ENCODE results near the gene CPSF3.

GRCh38 chr2:9410108-9410507 lies 13.3 kb upstream of the CPSF3 start:
- TF ChIP-seq CTCF (IDR thresholded peaks at IDR 0.05; ENCODE audit: low read depth, low read length, poor library complexity, severe bottlenecking) = no peak
- TF ChIP-seq EZH2phosphoT487 (IDR thresholded peaks at IDR 0.05; ENCODE audit: borderline replicate concordance, low read length) = no peak
